Measurements from ENCODE around the gene NCAPG2. TPM values are rescaled to one million over a fixed set of nuclear protein-coding genes. Genes with fewer than 3 reads are reported as not detected.

Gene NCAPG2
- total and polyA plus RNA-seq, 2 experiments from 2014 or later = 38.7 to 91.2 TPM

DNA sequence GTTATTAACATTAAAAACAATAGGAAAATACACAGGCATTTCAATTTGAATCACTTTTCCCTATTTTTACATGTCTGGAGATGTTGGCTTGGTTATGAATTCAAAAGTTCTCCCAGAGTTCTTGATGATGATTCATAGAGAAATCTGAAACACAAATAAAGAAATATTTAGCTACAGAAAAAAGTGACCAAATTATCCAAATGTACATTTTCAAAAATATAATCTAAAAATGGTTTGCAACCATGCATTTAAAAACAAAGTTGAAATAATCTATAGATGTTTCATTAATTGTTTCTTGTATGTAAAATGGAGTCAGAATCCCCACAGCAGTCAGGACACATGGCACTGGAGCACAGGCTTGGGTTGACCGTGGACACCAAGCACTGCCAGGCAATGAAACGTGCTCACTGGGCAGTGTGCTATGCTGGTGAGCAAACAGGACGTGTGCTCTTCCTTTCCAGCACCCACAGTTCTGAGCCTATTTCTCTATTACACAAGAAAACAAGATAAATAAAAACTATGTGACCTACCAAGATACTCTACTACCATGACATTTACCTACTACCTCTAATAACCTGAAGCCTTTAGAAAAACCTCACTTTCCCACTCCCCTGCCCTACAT lies 72.9 kb downstream of the NCAPG2 start:
- ATAC-seq (no peak), DNase-seq (ENCODE audit: low spot score) (no peak)
- Histone ChIP-seq H3K27me3 (ENCODE audit: insufficient read depth) (no peaks in the 10 kb centered on the region), H3K9me2 (ENCODE audit: insufficient read depth) (no peaks in the 10 kb centered on the region), H3K4me1 (ENCODE audit: insufficient read depth) (no peaks in the 10 kb centered on the region), H3K4me3 (no peak overlapping the region), H3K36me3 (ENCODE audit: insufficient read depth) (peaks cover 21% of the 10 kb centered on the region; the same call in 1 of the 2 replicates), H2AFZ (no peak overlapping the region), H3K79me2 (replicated peaks; ENCODE audit: insufficient read depth) (0 out of 2 replicates have a peak, but pooled peaks cover 4% of the 10 kb centered on the region), H3K27ac (ENCODE audit: low read depth) (no peak overlapping the region; the same call in 1 of the 2 replicates), H3K4me2 (no peak overlapping the region), H4K20me1 (replicated peaks; ENCODE audit: insufficient read depth) (no peaks in the 10 kb centered on the region; the same call in 1 of the 2 replicates), H3F3A (replicated peaks; ENCODE audit: low read depth) (no peaks in the 10 kb centered on the region)
- Mint-ChIP-seq H3K9me3 (no peaks in the 10 kb centered on the region; the same call in 2 of the 3 replicates), H3K36me3 (ENCODE audit: low read depth) (peaks cover 47% of the 10 kb centered on the region), H3K27me3 (ENCODE audit: insufficient read depth, low read depth, poor library complexity) (peaks cover 2% of the 10 kb centered on the region), H3K4me3 (no peak overlapping the region), H3K4me1 (no peaks in the 10 kb centered on the region), H3K27ac (no peak overlapping the region; the same call in 1 of the 2 replicates)
- TF ChIP-seq, protein P1, sequence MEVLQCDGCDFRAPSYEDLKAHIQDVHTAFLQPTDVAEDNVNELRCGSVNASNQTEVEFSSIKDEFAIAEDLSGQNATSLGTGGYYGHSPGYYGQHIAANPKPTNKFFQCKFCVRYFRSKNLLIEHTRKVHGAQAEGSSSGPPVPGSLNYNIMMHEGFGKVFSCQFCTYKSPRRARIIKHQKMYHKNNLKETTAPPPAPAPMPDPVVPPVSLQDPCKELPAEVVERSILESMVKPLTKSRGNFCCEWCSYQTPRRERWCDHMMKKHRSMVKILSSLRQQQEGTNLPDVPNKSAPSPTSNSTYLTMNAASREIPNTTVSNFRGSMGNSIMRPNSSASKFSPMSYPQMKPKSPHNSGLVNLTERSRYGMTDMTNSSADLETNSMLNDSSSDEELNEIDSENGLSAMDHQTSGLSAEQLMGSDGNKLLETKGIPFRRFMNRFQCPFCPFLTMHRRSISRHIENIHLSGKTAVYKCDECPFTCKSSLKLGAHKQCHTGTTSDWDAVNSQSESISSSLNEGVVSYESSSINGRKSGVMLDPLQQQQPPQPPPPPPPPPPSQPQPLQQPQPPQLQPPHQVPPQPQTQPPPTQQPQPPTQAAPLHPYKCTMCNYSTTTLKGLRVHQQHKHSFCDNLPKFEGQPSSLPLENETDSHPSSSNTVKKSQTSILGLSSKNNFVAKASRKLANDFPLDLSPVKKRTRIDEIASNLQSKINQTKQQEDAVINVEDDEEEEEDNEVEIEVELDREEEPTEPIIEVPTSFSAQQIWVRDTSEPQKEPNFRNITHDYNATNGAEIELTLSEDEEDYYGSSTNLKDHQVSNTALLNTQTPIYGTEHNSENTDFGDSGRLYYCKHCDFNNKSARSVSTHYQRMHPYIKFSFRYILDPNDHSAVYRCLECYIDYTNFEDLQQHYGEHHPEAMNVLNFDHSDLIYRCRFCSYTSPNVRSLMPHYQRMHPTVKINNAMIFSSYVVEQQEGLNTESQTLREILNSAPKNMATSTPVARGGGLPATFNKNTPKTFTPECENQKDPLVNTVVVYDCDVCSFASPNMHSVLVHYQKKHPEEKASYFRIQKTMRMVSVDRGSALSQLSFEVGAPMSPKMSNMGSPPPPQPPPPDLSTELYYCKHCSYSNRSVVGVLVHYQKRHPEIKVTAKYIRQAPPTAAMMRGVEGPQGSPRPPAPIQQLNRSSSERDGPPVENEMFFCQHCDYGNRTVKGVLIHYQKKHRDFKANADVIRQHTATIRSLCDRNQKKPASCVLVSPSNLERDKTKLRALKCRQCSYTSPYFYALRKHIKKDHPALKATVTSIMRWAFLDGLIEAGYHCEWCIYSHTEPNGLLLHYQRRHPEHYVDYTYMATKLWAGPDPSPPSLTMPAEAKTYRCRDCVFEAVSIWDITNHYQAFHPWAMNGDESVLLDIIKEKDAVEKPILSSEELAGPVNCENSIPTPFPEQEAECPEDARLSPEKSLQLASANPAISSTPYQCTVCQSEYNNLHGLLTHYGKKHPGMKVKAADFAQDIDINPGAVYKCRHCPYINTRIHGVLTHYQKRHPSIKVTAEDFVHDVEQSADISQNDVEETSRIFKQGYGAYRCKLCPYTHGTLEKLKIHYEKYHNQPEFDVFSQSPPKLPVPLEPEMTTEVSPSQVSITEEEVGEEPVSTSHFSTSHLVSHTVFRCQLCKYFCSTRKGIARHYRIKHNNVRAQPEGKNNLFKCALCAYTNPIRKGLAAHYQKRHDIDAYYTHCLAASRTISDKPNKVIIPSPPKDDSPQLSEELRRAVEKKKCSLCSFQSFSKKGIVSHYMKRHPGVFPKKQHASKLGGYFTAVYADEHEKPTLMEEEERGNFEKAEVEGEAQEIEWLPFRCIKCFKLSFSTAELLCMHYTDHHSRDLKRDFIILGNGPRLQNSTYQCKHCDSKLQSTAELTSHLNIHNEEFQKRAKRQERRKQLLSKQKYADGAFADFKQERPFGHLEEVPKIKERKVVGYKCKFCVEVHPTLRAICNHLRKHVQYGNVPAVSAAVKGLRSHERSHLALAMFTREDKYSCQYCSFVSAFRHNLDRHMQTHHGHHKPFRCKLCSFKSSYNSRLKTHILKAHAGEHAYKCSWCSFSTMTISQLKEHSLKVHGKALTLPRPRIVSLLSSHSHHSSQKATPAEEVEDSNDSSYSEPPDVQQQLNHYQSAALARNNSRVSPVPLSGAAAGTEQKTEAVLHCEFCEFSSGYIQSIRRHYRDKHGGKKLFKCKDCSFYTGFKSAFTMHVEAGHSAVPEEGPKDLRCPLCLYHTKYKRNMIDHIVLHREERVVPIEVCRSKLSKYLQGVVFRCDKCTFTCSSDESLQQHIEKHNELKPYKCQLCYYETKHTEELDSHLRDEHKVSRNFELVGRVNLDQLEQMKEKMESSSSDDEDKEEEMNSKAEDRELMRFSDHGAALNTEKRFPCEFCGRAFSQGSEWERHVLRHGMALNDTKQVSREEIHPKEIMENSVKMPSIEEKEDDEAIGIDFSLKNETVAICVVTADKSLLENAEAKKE (CRISPR knock-in tag; IDR thresholded peaks at IDR 0.05) = no peak
- TF ChIP-seq STAT1 (IDR thresholded peaks at IDR 0.05; ENCODE audit: unreplicated experiment) (no peak), JUNB (IDR thresholded peaks at IDR 0.05; ENCODE audit: unreplicated experiment) (no peak), POLR2AphosphoS5 (IDR thresholded peaks at IDR 0.05; ENCODE audit: low read depth) (no peak), EZH2 (IDR thresholded peaks at IDR 0.05; ENCODE audit: low read depth, unreplicated experiment) (no peak), NANOG (IDR thresholded peaks at IDR 0.05; ENCODE audit: borderline replicate concordance) (no peak), ZNF331 (CRISPR knock-in tag; IDR thresholded peaks at IDR 0.05; ENCODE audit: low read depth) (no peak), CREB1 (CRISPR knock-in tag; IDR thresholded peaks at IDR 0.05; ENCODE audit: low read depth) (no peak), ZNF114 (CRISPR knock-in tag; IDR thresholded peaks at IDR 0.05) (no peak)
- TF ChIP-seq, protein P2, sequence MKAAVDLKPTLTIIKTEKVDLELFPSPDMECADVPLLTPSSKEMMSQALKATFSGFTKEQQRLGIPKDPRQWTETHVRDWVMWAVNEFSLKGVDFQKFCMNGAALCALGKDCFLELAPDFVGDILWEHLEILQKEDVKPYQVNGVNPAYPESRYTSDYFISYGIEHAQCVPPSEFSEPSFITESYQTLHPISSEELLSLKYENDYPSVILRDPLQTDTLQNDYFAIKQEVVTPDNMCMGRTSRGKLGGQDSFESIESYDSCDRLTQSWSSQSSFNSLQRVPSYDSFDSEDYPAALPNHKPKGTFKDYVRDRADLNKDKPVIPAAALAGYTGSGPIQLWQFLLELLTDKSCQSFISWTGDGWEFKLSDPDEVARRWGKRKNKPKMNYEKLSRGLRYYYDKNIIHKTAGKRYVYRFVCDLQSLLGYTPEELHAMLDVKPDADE (IDR thresholded peaks at IDR 0.05) = no peak
- TF ChIP-seq, protein P3, sequence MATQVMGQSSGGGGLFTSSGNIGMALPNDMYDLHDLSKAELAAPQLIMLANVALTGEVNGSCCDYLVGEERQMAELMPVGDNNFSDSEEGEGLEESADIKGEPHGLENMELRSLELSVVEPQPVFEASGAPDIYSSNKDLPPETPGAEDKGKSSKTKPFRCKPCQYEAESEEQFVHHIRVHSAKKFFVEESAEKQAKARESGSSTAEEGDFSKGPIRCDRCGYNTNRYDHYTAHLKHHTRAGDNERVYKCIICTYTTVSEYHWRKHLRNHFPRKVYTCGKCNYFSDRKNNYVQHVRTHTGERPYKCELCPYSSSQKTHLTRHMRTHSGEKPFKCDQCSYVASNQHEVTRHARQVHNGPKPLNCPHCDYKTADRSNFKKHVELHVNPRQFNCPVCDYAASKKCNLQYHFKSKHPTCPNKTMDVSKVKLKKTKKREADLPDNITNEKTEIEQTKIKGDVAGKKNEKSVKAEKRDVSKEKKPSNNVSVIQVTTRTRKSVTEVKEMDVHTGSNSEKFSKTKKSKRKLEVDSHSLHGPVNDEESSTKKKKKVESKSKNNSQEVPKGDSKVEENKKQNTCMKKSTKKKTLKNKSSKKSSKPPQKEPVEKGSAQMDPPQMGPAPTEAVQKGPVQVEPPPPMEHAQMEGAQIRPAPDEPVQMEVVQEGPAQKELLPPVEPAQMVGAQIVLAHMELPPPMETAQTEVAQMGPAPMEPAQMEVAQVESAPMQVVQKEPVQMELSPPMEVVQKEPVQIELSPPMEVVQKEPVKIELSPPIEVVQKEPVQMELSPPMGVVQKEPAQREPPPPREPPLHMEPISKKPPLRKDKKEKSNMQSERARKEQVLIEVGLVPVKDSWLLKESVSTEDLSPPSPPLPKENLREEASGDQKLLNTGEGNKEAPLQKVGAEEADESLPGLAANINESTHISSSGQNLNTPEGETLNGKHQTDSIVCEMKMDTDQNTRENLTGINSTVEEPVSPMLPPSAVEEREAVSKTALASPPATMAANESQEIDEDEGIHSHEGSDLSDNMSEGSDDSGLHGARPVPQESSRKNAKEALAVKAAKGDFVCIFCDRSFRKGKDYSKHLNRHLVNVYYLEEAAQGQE (IDR thresholded peaks at IDR 0.05; ENCODE audit: unreplicated experiment) = no peak
- TF ChIP-seq, protein P4, sequence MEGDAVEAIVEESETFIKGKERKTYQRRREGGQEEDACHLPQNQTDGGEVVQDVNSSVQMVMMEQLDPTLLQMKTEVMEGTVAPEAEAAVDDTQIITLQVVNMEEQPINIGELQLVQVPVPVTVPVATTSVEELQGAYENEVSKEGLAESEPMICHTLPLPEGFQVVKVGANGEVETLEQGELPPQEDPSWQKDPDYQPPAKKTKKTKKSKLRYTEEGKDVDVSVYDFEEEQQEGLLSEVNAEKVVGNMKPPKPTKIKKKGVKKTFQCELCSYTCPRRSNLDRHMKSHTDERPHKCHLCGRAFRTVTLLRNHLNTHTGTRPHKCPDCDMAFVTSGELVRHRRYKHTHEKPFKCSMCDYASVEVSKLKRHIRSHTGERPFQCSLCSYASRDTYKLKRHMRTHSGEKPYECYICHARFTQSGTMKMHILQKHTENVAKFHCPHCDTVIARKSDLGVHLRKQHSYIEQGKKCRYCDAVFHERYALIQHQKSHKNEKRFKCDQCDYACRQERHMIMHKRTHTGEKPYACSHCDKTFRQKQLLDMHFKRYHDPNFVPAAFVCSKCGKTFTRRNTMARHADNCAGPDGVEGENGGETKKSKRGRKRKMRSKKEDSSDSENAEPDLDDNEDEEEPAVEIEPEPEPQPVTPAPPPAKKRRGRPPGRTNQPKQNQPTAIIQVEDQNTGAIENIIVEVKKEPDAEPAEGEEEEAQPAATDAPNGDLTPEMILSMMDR (conservative IDR thresholded peaks at IDR 0.05; ENCODE audit: low read depth in 2 of 2) = no peak

Measured in GM23338 (cell line).